H9 (cell line): Measurements from ENCODE around the gene RNF141. TPM values are rescaled to one million over a fixed set of nuclear protein-coding genes. Genes with fewer than 3 reads are reported as not detected.

Source experiments
- DNase-seq: peaks from one replicate; pipeline ENCODE4 v3.0.0-alpha.2; 2017
- H2AFZ ChIP-seq: one replicate; pipeline ENCODE4 v1.6.1; 2013; ENCODE audit warnings: mild to moderate bottlenecking, low read length, control low read depth, moderate library complexity
- H2AK5ac ChIP-seq: 2 replicates; pipeline ENCODE4 v1.6.1; 2013; ENCODE audit warnings: low read length, control low read depth, mixed read lengths; ENCODE audit not compliant: insufficient read length
- H2BK120ac ChIP-seq: one replicate; pipeline ENCODE4 v1.6.1; 2013; ENCODE audit warnings: low read depth, mild to moderate bottlenecking, low read length, control low read depth, inconsistent platforms; ENCODE audit not compliant: poor library complexity, severe bottlenecking
- H2BK12ac ChIP-seq: 2 replicates; pipeline ENCODE4 v1.6.1; 2013; ENCODE audit warnings: low read length, control low read depth, mixed read lengths, low read depth; ENCODE audit not compliant: insufficient read length
- H2BK15ac ChIP-seq: 2 replicates; pipeline ENCODE4 v1.6.1; 2013; ENCODE audit warnings: low read depth, low read length, control low read depth
- H2BK20ac ChIP-seq: one replicate; pipeline ENCODE4 v1.6.1; 2013; ENCODE audit warnings: low read depth, mild to moderate bottlenecking, low read length, control low read depth, inconsistent platforms; ENCODE audit not compliant: poor library complexity, severe bottlenecking
- H2BK5ac ChIP-seq: 2 replicates; pipeline ENCODE4 v1.6.1; 2013; ENCODE audit warnings: low read length, control low read depth, mixed read lengths; ENCODE audit not compliant: insufficient read length
- H3K14ac ChIP-seq: 2 replicates; pipeline ENCODE4 v1.6.1; 2013; ENCODE audit warnings: low read length, control low read depth; ENCODE audit not compliant: insufficient read depth
- H3K18ac ChIP-seq: 2 replicates; pipeline ENCODE4 v1.6.1; 2013; ENCODE audit warnings: low read depth, mild to moderate bottlenecking, mixed read lengths, low read length, control low read depth; ENCODE audit not compliant: insufficient read length
- H3K23ac ChIP-seq: 2 replicates; pipeline ENCODE4 v1.6.1; 2013; ENCODE audit warnings: low read length, control low read depth, mixed read lengths, low read depth; ENCODE audit not compliant: insufficient read length
- H3K23me2 ChIP-seq: 2 replicates; pipeline ENCODE4 v1.6.1; 2013; ENCODE audit warnings: low read depth, mild to moderate bottlenecking, mixed read lengths, low read length, control low read depth; ENCODE audit not compliant: insufficient read length, poor library complexity, severe bottlenecking
- H3K27ac ChIP-seq: 2 replicates; pipeline ENCODE4 v1.5.1; 2013; ENCODE audit warnings: low read length, control low read depth, mixed read lengths, low read depth; ENCODE audit not compliant: insufficient read length
- H3K27me3 ChIP-seq: 2 replicates; pipeline ENCODE4 v1.6.1; 2013; ENCODE audit warnings: low read length, control low read depth, inconsistent platforms; ENCODE audit not compliant: insufficient read depth
- H3K4ac ChIP-seq: 2 replicates; pipeline ENCODE4 v1.6.1; 2013; ENCODE audit warnings: low read depth, mild to moderate bottlenecking, control low read depth, inconsistent platforms, low read length, moderate library complexity
- H3K4me1 ChIP-seq: 2 replicates; pipeline ENCODE4 v1.6.1; 2013; ENCODE audit warnings: low read length, control low read depth, inconsistent platforms; ENCODE audit not compliant: insufficient read depth
- H3K4me2 ChIP-seq: 2 replicates; pipeline ENCODE4 v1.6.1; 2013; ENCODE audit warnings: low read length, control low read depth, mixed read lengths; ENCODE audit not compliant: insufficient read length, insufficient read depth
- H3K56ac ChIP-seq: 2 replicates; pipeline ENCODE4 v1.6.1; 2013; ENCODE audit warnings: low read depth, mild to moderate bottlenecking, mixed read lengths, low read length, control low read depth; ENCODE audit not compliant: insufficient read length
- H3K79me1 ChIP-seq: 2 replicates; pipeline ENCODE4 v1.6.1; 2013; ENCODE audit warnings: low read depth, mild to moderate bottlenecking, moderate library complexity, low read length, control low read depth, inconsistent platforms; ENCODE audit not compliant: insufficient read depth, poor library complexity, severe bottlenecking
- H3K79me2 ChIP-seq: 2 replicates; pipeline ENCODE4 v1.6.1; 2013; ENCODE audit warnings: low read length, control low read depth, inconsistent platforms; ENCODE audit not compliant: insufficient read depth
- H3K9ac ChIP-seq: 2 replicates; pipeline ENCODE4 v1.6.1; 2013; ENCODE audit warnings: low read length, control low read depth, mixed read lengths; ENCODE audit not compliant: insufficient read length; ENCODE audit errors: extremely low read depth
- H3K9me3 ChIP-seq: one replicate; pipeline ENCODE4 v1.6.1; 2013; ENCODE audit warnings: low read depth, low read length, inconsistent platforms; ENCODE audit not compliant: control insufficient read depth
- H3T11ph ChIP-seq: one replicate; pipeline ENCODE4 v1.6.1; 2013; ENCODE audit warnings: mild to moderate bottlenecking, low read length, control low read depth, inconsistent platforms
- H4K20me1 ChIP-seq: one replicate; pipeline ENCODE4 v1.6.1; 2013; ENCODE audit not compliant: control insufficient read depth, insufficient read length, insufficient read depth
- H4K5ac ChIP-seq: 2 replicates; pipeline ENCODE4 v1.6.1; 2013; ENCODE audit warnings: low read depth, mild to moderate bottlenecking, mixed read lengths, low read length, control low read depth; ENCODE audit not compliant: insufficient read length
- H4K8ac ChIP-seq: replicated peaks from 2 replicates; pipeline ENCODE4 v1.6.1; 2013; ENCODE audit warnings: low read length, control low read depth, mixed read lengths, low read depth; ENCODE audit not compliant: insufficient read length
- H4K91ac ChIP-seq: 2 replicates; pipeline ENCODE4 v1.6.1; 2013; ENCODE audit warnings: low read depth, mild to moderate bottlenecking, moderate library complexity, mixed read lengths, low read length, control low read depth; ENCODE audit not compliant: insufficient read length
- H3K27ac Mint-ChIP-seq, 3 experiments: 2 replicates in 2 of 3; 3 replicates in 1 of 3; pipeline ENCODE4 v1.8.0; 2020 to 2021; ENCODE audit warnings: mixed read lengths in 3 of 3, mild to moderate bottlenecking in 1 of 3, moderate library complexity in 1 of 3
- H3K27me3 Mint-ChIP-seq: 2 replicates; pipeline ENCODE4 v1.8.0; 2021; ENCODE audit warnings: low read depth, mild to moderate bottlenecking, moderate library complexity, mixed read lengths
- H3K36me3 Mint-ChIP-seq, 3 experiments: 2 replicates in 2 of 3; 3 replicates in 1 of 3; pipeline ENCODE4 v1.8.0; 2020 to 2021; ENCODE audit warnings: low read depth in 3 of 3, mixed read lengths in 3 of 3; ENCODE audit not compliant: insufficient read depth in 1 of 3
- H3K4me1 Mint-ChIP-seq, 2 experiments: 2 replicates each; pipeline ENCODE4 v1.8.0; 2020; ENCODE audit warnings: mixed read lengths in 2 of 2
- H3K4me3 Mint-ChIP-seq, 2 experiments: 2 replicates in 1 of 2; 3 replicates in 1 of 2; pipeline ENCODE4 v1.8.0; 2020 to 2021; ENCODE audit warnings: mild to moderate bottlenecking in 2 of 2, mixed read lengths in 2 of 2, moderate library complexity in 1 of 2
- H3K9me3 Mint-ChIP-seq, 2 experiments: 2 replicates in 1 of 2; 3 replicates in 1 of 2; pipeline ENCODE4 v1.8.0; 2020; ENCODE audit warnings: mild to moderate bottlenecking in 2 of 2, mixed read lengths in 2 of 2, moderate library complexity in 1 of 2
- WGBS: extraction: QIAGEN DNeasy Blood & Tissue Kit; methylation state at CpG from one replicate; pipeline ENCODE4 v1.1.7; 2013; ENCODE audit warnings: missing lambda C conversion rate, low lambda C conversion rate, mixed read lengths; ENCODE audit not compliant: insufficient read length; ENCODE audit errors: extremely low coverage; 5-methylcytosine and 5-hydroxymethylcytosine counted together
- total RNA-seq: library from RNA; stranded (reverse); gene quantifications from 2 replicates; pipeline ENCODE4 v1.2.1, GENCODE V29; 2021
- TF ChIP-seq, protein P1 (sequence below): fragments of 200-600 bp; sonication (generic); conservative IDR thresholded peaks from 3 replicates; pipeline ENCODE4 v1.8.0; 2021; ENCODE audit warnings: antibody characterized with exemption, mild to moderate bottlenecking

Gene RNF141
- total RNA-seq, 1 experiment from 2014 or later: 24.7 TPM

DNA sequence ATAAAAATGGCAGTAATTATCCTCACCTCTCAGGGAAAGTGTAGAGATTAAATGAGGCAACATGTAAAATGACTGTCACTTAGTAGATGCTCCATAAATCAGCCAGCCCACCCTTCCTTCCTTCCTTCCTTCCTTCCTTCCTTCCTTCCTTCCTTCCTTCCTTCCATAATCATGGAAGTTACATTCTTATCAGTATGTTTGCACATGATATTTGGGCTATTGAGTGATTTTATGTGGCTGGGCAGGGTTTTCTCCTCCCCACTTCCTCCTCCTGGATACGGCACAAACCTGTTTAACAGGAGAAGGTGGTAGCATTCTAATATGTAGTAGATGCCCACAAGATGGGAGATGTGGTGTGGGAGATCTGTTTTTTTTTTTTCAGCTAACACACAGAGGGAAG is 15.6 kb upstream of the RNF141 start:
- TF ChIP-seq, protein P1, sequence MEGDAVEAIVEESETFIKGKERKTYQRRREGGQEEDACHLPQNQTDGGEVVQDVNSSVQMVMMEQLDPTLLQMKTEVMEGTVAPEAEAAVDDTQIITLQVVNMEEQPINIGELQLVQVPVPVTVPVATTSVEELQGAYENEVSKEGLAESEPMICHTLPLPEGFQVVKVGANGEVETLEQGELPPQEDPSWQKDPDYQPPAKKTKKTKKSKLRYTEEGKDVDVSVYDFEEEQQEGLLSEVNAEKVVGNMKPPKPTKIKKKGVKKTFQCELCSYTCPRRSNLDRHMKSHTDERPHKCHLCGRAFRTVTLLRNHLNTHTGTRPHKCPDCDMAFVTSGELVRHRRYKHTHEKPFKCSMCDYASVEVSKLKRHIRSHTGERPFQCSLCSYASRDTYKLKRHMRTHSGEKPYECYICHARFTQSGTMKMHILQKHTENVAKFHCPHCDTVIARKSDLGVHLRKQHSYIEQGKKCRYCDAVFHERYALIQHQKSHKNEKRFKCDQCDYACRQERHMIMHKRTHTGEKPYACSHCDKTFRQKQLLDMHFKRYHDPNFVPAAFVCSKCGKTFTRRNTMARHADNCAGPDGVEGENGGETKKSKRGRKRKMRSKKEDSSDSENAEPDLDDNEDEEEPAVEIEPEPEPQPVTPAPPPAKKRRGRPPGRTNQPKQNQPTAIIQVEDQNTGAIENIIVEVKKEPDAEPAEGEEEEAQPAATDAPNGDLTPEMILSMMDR: no peak
- H2BK12ac ChIP-seq: no peak overlapping the region
- Mint-ChIP-seq H3K9me3 (no peaks in the 10 kb centered on the region), H3K4me1 (peaks cover 7% of the 10 kb centered on the region in 2 experiments), H3K4me3 (no peak overlapping the region), H3K36me3 (no peaks in the 10 kb centered on the region), H3K27ac (no peak overlapping the region), H3K27me3 (no peaks in the 10 kb centered on the region)
- no peak overlapping the region for H3K4ac ChIP-seq
- no peaks in the 10 kb centered on the region for H3K79me1 ChIP-seq
- no peak overlapping the region for H4K91ac ChIP-seq
- no peaks in the 10 kb centered on the region for H3K27me3 ChIP-seq
- H3K9me3 ChIP-seq: no peaks in the 10 kb centered on the region
- no peaks in the 10 kb centered on the region for H3K4me1 ChIP-seq
- H2BK120ac ChIP-seq: no peak overlapping the region
- no peak overlapping the region for H3K9ac ChIP-seq
- H4K5ac ChIP-seq: no peak overlapping the region
- no peak overlapping the region for H3K56ac ChIP-seq
- H3K4me2 ChIP-seq: no peak overlapping the region
- H3K23ac ChIP-seq: no peak overlapping the region
- no CpG with 5 or more reads among the region's 1 CpG for WGBS
- no peak overlapping the region for H3K27ac ChIP-seq
- H2BK15ac ChIP-seq: no peak overlapping the region
- H2AK5ac ChIP-seq: no peak overlapping the region
- no peak overlapping the region for H2AFZ ChIP-seq
- H3K18ac ChIP-seq: no peak overlapping the region
- no peaks in the 10 kb centered on the region for H3K23me2 ChIP-seq
- H3K79me2 ChIP-seq: no peaks in the 10 kb centered on the region
- no peak overlapping the region for H3K14ac ChIP-seq
- no peak overlapping the region for H3T11ph ChIP-seq
- H2BK5ac ChIP-seq: no peak overlapping the region
- no peak for DNase-seq
- no peak overlapping the region for H4K8ac ChIP-seq
- no peaks in the 10 kb centered on the region for H4K20me1 ChIP-seq
- no peak overlapping the region for H2BK20ac ChIP-seq
